B cell (primary cell): ENCODE measurements around the gene C9orf72. TPM values are rescaled to one million over a fixed set of nuclear protein-coding genes. Genes with fewer than 3 reads are reported as not detected.

Source experiments
- ATAC-seq: fragments of 200-7000 bp; cut with Tn5 transposase; one replicate; pipeline ENCODE4 v1.10.0; 2021; ENCODE audit warnings: low read depth, mild to moderate bottlenecking, moderate number of reproducible peaks, moderate library complexity
- CTCF ChIA-PET: fragments of 350-600 bp; sonication (Branson Sonifier 250); formaldehyde crosslinking; loops from one replicate; lab custom pipeline; 2021; ENCODE audit warnings: antibody characterized with exemption, inconsistent platforms; lab: Charles Lee
- POLR2A ChIA-PET: fragments of 350-600 bp; sonication (Branson Sonifier 250); formaldehyde crosslinking; loops from one replicate; lab custom pipeline; 2021; ENCODE audit warnings: antibody characterized with exemption; lab: Charles Lee
- DNase-seq: peaks from one replicate; pipeline ENCODE4 v3.0.0; 2013
- H2AFZ ChIP-seq: 2 replicates; pipeline ENCODE4 v1.6.1; 2012; ENCODE audit warnings: mild to moderate bottlenecking, low read depth, low read length; ENCODE audit not compliant: insufficient read depth, poor library complexity, severe bottlenecking
- H3K27ac ChIP-seq, 2 donors: 1 replicate in 1 of 2; 2 replicates in 1 of 2; pipeline ENCODE4 v1.5.1; 2012 to 2013; ENCODE audit warnings: low read length in 2 of 2, mild to moderate bottlenecking in 2 of 2, moderate library complexity in 1 of 2
- H3K27me3 ChIP-seq, 4 experiments: fragments of 200-600 bp in 1 of 4; sonication (generic) in 1 of 4; replicated peaks in 1 of 4; 1 replicate in 2 of 4; 2 replicates in 2 of 4; pipeline versions ENCODE4 v1.6.1 to v1.7.0; 2013 to 2016; ENCODE audit warnings: low read length in 3 of 4, mild to moderate bottlenecking in 2 of 4, mixed read lengths in 1 of 4, moderate library complexity in 1 of 4; ENCODE audit not compliant: insufficient read depth in 4 of 4, control insufficient read depth in 3 of 4; ENCODE audit errors: control extremely low read depth in 1 of 4
- H3K36me3 ChIP-seq, 2 experiments: replicated peaks in 1 of 2; 1 replicate in 1 of 2; 2 replicates in 1 of 2; pipeline versions ENCODE4 v1.6.1 to v1.7.1; 2013; ENCODE audit warnings: low read length in 1 of 2; ENCODE audit not compliant: insufficient read depth in 2 of 2, control insufficient read depth in 1 of 2; ENCODE audit errors: control extremely low read depth in 1 of 2, extremely low read depth in 1 of 2
- H3K4me1 ChIP-seq, 2 donors: fragments of 200-600 bp in 1 of 2; sonication (generic) in 1 of 2; 1 replicate in 1 of 2; 2 replicates in 1 of 2; pipeline versions ENCODE4 v1.5.1 to v1.6.1; 2013 to 2017; ENCODE audit warnings: low read length in 2 of 2; ENCODE audit not compliant: control insufficient read depth in 2 of 2, insufficient read depth in 2 of 2
- H3K4me2 ChIP-seq: replicated peaks from 2 replicates; pipeline ENCODE3; 2012; ENCODE audit warnings: mild to moderate bottlenecking, low read depth, low read length; ENCODE audit not compliant: poor library complexity, severe bottlenecking
- H3K4me3 ChIP-seq, 5 experiments: fragments of 200-600 bp in 1 of 5; sonication (generic) in 1 of 5; 1 replicate in 3 of 5; 2 replicates in 2 of 5; pipeline versions ENCODE4 v1.5.1 to v1.7.0; 2011 to 2016; ENCODE audit warnings: low read length in 4 of 5, mild to moderate bottlenecking in 4 of 5, low read depth in 2 of 5, control low read depth in 1 of 5, moderate library complexity in 1 of 5; ENCODE audit not compliant: insufficient read depth in 1 of 5; ENCODE audit errors: control extremely low read depth in 1 of 5, extremely low read depth in 1 of 5
- H3K79me2 ChIP-seq: fragments of 200-600 bp; sonication (generic); one replicate; pipeline ENCODE4 v1.6.0; 2016; ENCODE audit warnings: low read length; ENCODE audit not compliant: control insufficient read depth, insufficient read depth
- H3K9ac ChIP-seq: fragments of 200-600 bp; sonication (generic); 2 replicates; pipeline ENCODE4 v1.6.1; 2017; ENCODE audit warnings: mild to moderate bottlenecking, low read length, moderate library complexity
- H3K9me3 ChIP-seq, 3 donors: one replicate each; pipeline versions ENCODE4 v1.6.1 to v1.7.1; 2013; ENCODE audit warnings: low read length in 2 of 3; ENCODE audit not compliant: control insufficient read depth in 2 of 3, insufficient read depth in 1 of 3; ENCODE audit errors: control extremely low read depth in 1 of 3
- H4K20me1 ChIP-seq: 2 replicates; pipeline ENCODE4 v1.6.0; 2012; ENCODE audit warnings: mild to moderate bottlenecking, low read length; ENCODE audit not compliant: insufficient read depth, control insufficient read depth, poor library complexity, severe bottlenecking
- H3K27ac Mint-ChIP-seq: one replicate; pipeline ENCODE4 v1.8.0; 2021; ENCODE audit warnings: mixed read lengths
- H3K27me3 Mint-ChIP-seq: one replicate; pipeline ENCODE4 v1.8.0; 2021; ENCODE audit warnings: mixed read lengths
- H3K4me1 Mint-ChIP-seq: one replicate; pipeline ENCODE4 v1.8.0; 2021; ENCODE audit warnings: mixed read lengths
- H3K4me3 Mint-ChIP-seq: one replicate; pipeline ENCODE4 v1.8.0; 2021; ENCODE audit warnings: mixed read lengths
- H3K9me3 Mint-ChIP-seq: one replicate; pipeline ENCODE4 v1.8.0; 2022; ENCODE audit warnings: mixed read lengths; ENCODE audit not compliant: insufficient read depth
- EZH2 ChIP-seq: IDR thresholded peaks from 2 replicates; pipeline ENCODE4 v1.6.1; 2012; ENCODE audit warnings: borderline replicate concordance, low read depth, mild to moderate bottlenecking, moderate library complexity, low read length; ENCODE audit not compliant: insufficient read depth, poor library complexity, severe bottlenecking
- WGBS: methylation state at CpG from one replicate; pipeline ENCODE4 v1.1.5; 2013; ENCODE audit warnings: missing lambda C conversion rate; ENCODE audit not compliant: insufficient coverage; 5-methylcytosine and 5-hydroxymethylcytosine counted together
- intact Hi-C: fragments of 100-400 bp; cut with micrococcal nuclease; formaldehyde crosslinking; loops from one replicate; pipeline ENCODE4 v1.10.0; 2022
- polyA plus RNA-seq: library from polyadenylated mRNA; depleted of rRNA; stranded (reverse); fragments of >200 nt; gene quantifications from 2 replicates; pipeline ENCODE4 v1.2.3, GENCODE V29; 2012
- total RNA-seq, 2 donors: library from RNA; stranded (reverse); fragments of 120-200 nt in 1 of 2; gene quantifications; 1 replicate in 1 of 2; 2 replicates in 1 of 2; pipeline versions ENCODE4 v1.2.3 to v1.2.4, GENCODE V29; 2013 to 2022
- TF ChIP-seq, protein P1 (sequence below): fragments of 200-600 bp; IDR thresholded peaks from one replicate; pipeline ENCODE4 v1.8.0; 2022; ENCODE audit warnings: antibody characterized with exemption, mild to moderate bottlenecking

Gene C9orf72
- total and polyA plus RNA-seq, 2 donors (not counting 1 experiment from before 2014, with no cell fraction given): 18.3 to 27.6 TPM

DNA sequence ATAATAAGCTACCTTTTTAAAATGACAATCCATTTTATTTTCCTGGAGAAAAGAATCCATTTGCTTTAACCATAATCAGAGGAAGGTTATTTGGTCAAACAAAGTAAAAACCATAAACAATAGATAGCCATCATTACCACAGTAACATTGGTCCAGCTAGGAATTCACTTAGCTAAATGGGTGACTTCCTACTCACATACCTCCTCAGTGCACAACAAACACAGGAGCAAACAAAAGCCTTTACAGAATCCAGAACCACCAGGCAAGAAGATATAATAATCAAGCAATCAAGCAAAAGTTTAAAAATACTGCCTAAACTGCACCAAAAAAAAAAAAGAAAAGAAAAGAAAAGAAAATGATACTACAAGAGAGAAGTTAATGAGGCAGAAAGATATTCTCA, 50.1 kb downstream of the C9orf72 start:
- peaks cover 67% of the 10 kb centered on the region for H3K4me1 Mint-ChIP-seq
- no peaks in the 10 kb centered on the region for H3K27me3 ChIP-seq
- H3K27me3 Mint-ChIP-seq: no peaks in the 10 kb centered on the region
- H3K27ac Mint-ChIP-seq: no peak overlapping the region
- CTCF ChIA-PET: interaction anchor here (0.6 to 17.3 kb wide), 6 partner anchors 24 to 190 kb away, joined by 3 to 395 read pairs (median 4); no protein-coding TSS in a partner anchor
- no peak overlapping the region for H3K27ac ChIP-seq
- intact Hi-C loops: no loop called here
- peaks cover 32% of the 10 kb centered on the region for H4K20me1 ChIP-seq
- no peaks in the 10 kb centered on the region for H3K9me3 ChIP-seq
- no peak overlapping the region for H3K4me3 ChIP-seq
- TF ChIP-seq, protein P1, sequence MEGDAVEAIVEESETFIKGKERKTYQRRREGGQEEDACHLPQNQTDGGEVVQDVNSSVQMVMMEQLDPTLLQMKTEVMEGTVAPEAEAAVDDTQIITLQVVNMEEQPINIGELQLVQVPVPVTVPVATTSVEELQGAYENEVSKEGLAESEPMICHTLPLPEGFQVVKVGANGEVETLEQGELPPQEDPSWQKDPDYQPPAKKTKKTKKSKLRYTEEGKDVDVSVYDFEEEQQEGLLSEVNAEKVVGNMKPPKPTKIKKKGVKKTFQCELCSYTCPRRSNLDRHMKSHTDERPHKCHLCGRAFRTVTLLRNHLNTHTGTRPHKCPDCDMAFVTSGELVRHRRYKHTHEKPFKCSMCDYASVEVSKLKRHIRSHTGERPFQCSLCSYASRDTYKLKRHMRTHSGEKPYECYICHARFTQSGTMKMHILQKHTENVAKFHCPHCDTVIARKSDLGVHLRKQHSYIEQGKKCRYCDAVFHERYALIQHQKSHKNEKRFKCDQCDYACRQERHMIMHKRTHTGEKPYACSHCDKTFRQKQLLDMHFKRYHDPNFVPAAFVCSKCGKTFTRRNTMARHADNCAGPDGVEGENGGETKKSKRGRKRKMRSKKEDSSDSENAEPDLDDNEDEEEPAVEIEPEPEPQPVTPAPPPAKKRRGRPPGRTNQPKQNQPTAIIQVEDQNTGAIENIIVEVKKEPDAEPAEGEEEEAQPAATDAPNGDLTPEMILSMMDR: no peak
- no peak for TF ChIP-seq EZH2
- H3K9ac ChIP-seq: no peak overlapping the region
- H3K4me3 Mint-ChIP-seq: no peak overlapping the region
- peaks cover 0 to 3% of the 10 kb centered on the region in 2 experiments for H3K36me3 ChIP-seq
- H2AFZ ChIP-seq: no peak overlapping the region
- H3K79me2 ChIP-seq: peaks cover 88% of the 10 kb centered on the region
- DNase-seq (no peak), ATAC-seq (no peak)
- H3K4me1 ChIP-seq: peaks cover 12 to 24% of the 10 kb centered on the region in 2 donors
- H3K4me2 ChIP-seq: no peak overlapping the region
- no peaks in the 10 kb centered on the region for H3K9me3 Mint-ChIP-seq
- POLR2A ChIA-PET: no interaction called here

GRCh38 chr9:27520986-27521385, 52.3 kb downstream of the C9orf72 start:
- H3K79me2 ChIP-seq: peaks cover 93% of the 10 kb centered on the region
- TF ChIP-seq, protein P1: no peak
- no peak for TF ChIP-seq EZH2
- no peak overlapping the region for H3K27ac ChIP-seq
- Mint-ChIP-seq H3K9me3 (no peaks in the 10 kb centered on the region), H3K27ac (no peak overlapping the region), H3K4me3 (no peak overlapping the region), H3K4me1 (peaks cover 58% of the 10 kb centered on the region), H3K27me3 (no peaks in the 10 kb centered on the region)
- H3K4me3 ChIP-seq: no peak overlapping the region
- 86% methylated on average over 1 of the region's 4 CpGs for WGBS
- no peak overlapping the region for H2AFZ ChIP-seq
- intact Hi-C loops: no loop called here
- H3K9me3 ChIP-seq: no peaks in the 10 kb centered on the region
- H3K9ac ChIP-seq: no peak overlapping the region
- H3K36me3 ChIP-seq: peaks cover 0 to 3% of the 10 kb centered on the region in 2 experiments
- ChIA-PET POLR2A (no interaction called here), CTCF (no interaction called here)
- ATAC-seq (no peak), DNase-seq (no peak)
- no peak overlapping the region for H3K4me2 ChIP-seq
- H3K4me1 ChIP-seq: peaks cover 0 to 10% of the 10 kb centered on the region in 2 donors
- no peaks in the 10 kb centered on the region for H3K27me3 ChIP-seq
- peaks cover 45% of the 10 kb centered on the region for H4K20me1 ChIP-seq
